NCI-H2171 (cell line): ENCODE measurements around the gene ETFDH.
A peak's percentile ranks its signal among the peaks of the same experiment; 100 is the strongest.
"Not testable (repeated sequence)": the region's sequence is repeated elsewhere in the genome, so short reads cannot be mapped to it uniquely, and the experiment has no call there.

Experiments used
- DNase-seq: peaks from one replicate; lab custom pipeline; 2025; lab: John Stamatoyannopoulos, UW

Gene ETFDH

GRCh38 chr4:158671915-158672806 lies at the start of gene ETFDH:
Gene ETFDH (plus strand): TSS chr4:158672296. CDS start chr4:158672457, 161 bp downstream.
- DNase-seq: peak; percentile 89

GRCh38 chr4:158624889-158625478 lies 47.1 kb upstream of the ETFDH start:
- DNase-seq: peak; percentile 1

- DNase-seq: no peak
Measured at GRCh38 chr4:158625544-158625943, 46.6 kb upstream of the ETFDH start.

GRCh38 chr4:158630893-158631292 lies 41.2 kb upstream of the ETFDH start:
- DNase-seq: no peak

- no peak for DNase-seq
Measured at GRCh38 chr4:158636619-158637018, 35.5 kb upstream of the ETFDH start.

- DNase-seq: no peak
Measured at GRCh38 chr4:158644356-158644755, 27.7 kb upstream of the ETFDH start.

- DNase-seq: no peak
Measured at GRCh38 chr4:158644760-158645159, 27.3 kb upstream of the ETFDH start.

- DNase-seq: no peak
Measured at GRCh38 chr4:158649111-158649680, 22.9 kb upstream of the ETFDH start.

GRCh38 chr4:158652920-158653319 lies 19.2 kb upstream of the ETFDH start:
- DNase-seq: no peak

- DNase-seq: no peak
Measured at GRCh38 chr4:158656439-158656838, 15.7 kb upstream of the ETFDH start.

- no peak for DNase-seq
Measured at GRCh38 chr4:158657291-158657690, 14.8 kb upstream of the ETFDH start.

- not testable (repeated sequence) for DNase-seq
Measured at GRCh38 chr4:158663255-158663654, 8.8 kb upstream of the ETFDH start.

GRCh38 chr4:158663707-158664625 lies 8.1 kb upstream of the ETFDH start:
- DNase-seq: not testable (repeated sequence)

- DNase-seq: no peak
Measured at GRCh38 chr4:158664806-158665205, 7.3 kb upstream of the ETFDH start.

GRCh38 chr4:158666892-158667291 lies 5.2 kb upstream of the ETFDH start:
- no peak for DNase-seq

- DNase-seq: no peak
Measured at GRCh38 chr4:158667651-158668198, 4.4 kb upstream of the ETFDH start.

GRCh38 chr4:158669310-158669709 lies 2.8 kb upstream of the ETFDH start:
- DNase-seq: no peak

GRCh38 chr4:158670975-158671664 lies 976 bp upstream of the ETFDH start:
- no peak for DNase-seq

GRCh38 chr4:158671665-158671914 lies 506 bp upstream of the ETFDH start, which contains the start of gene C4orf46:
Gene C4orf46 (minus strand): TSS chr4:158671887. CDS start chr4:158671801, 86 bp downstream.
- no peak for DNase-seq

GRCh38 chr4:158673633-158674032 lies 1.5 kb downstream of the ETFDH start:
- no peak for DNase-seq

GRCh38 chr4:158676076-158676475 lies 4.0 kb downstream of the ETFDH start:
- no peak for DNase-seq
